ENCODE data around the gene USHBP1.

DNA sequence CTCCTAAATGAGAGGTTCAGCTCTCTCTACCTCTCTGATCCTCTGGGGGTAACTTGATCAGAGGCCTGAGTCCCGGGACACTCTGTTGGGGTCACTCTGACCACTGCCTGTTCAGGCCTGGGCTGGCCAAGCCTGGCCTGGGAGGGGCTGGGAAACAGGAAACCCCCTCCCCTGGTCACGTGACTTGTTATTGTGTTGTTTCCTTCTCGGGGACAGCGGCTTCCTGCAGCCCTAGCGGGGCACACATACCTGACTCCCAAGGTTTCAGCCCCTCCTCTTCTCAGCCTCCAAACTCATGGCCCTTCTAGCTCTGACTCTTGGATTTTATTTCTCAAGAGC, at the start of gene USHBP1:
- TF ChIP-seq POLR2AphosphoS5 (IDR thresholded peaks at IDR 0.05; ENCODE audit: borderline replicate concordance, low read depth, low read length), result no peak
- no peak for TF ChIP-seq EZH2 (IDR thresholded peaks at IDR 0.05)
